Activated CD4-positive, alpha-beta memory T cell treated with anti-CD3 and anti-CD28 coated beads, Interleukin-2, amount 10 ng/mL, durations not matched to agents 7 days and 5 days (primary cell): ENCODE results near the gene ZBTB32. TPM values are rescaled to one million over a fixed set of nuclear protein-coding genes. Genes with fewer than 3 reads are reported as not detected.
A peak's percentile ranks its signal among the peaks of the same experiment; 100 is the strongest.
"Not testable (repeated sequence)": the region's sequence is repeated elsewhere in the genome, so short reads cannot be mapped to it uniquely, and the experiment has no call there.

Experiments used
- CTCF ChIA-PET: fragments of 350-600 bp; sonication (Branson Sonifier 250); formaldehyde crosslinking; loops from one replicate; lab custom pipeline; 2021; ENCODE audit warnings: antibody characterized with exemption, inconsistent platforms; lab: Charles Lee
- POLR2A ChIA-PET: fragments of 350-600 bp; sonication (Branson Sonifier 250); formaldehyde crosslinking; loops from one replicate; lab custom pipeline; 2021; ENCODE audit warnings: antibody characterized with exemption; lab: Charles Lee
- DNase-seq: peaks from one replicate; pipeline ENCODE4 v3.0.0-alpha.2; 2020
- H3K27ac Mint-ChIP-seq: one replicate; pipeline ENCODE4 v1.8.0; 2021; ENCODE audit warnings: mild to moderate bottlenecking, mixed read lengths
- H3K27me3 Mint-ChIP-seq: one replicate; pipeline ENCODE4 v1.8.0; 2021; ENCODE audit warnings: mixed read lengths
- H3K36me3 Mint-ChIP-seq: one replicate; pipeline ENCODE4 v1.8.0; 2021; ENCODE audit warnings: low read depth, mixed read lengths
- H3K4me1 Mint-ChIP-seq: one replicate; pipeline ENCODE4 v1.8.0; 2021; ENCODE audit warnings: mixed read lengths
- H3K4me3 Mint-ChIP-seq: one replicate; pipeline ENCODE4 v1.8.0; 2021; ENCODE audit warnings: mild to moderate bottlenecking, mixed read lengths
- H3K9me3 Mint-ChIP-seq: one replicate; pipeline ENCODE4 v1.8.0; 2021; ENCODE audit warnings: mixed read lengths
- total RNA-seq, 2 experiments: library from RNA; stranded (reverse); gene quantifications; one replicate each; pipeline ENCODE4 v1.2.3, GENCODE V29; 2021

The ZBTB32 gene
- total RNA-seq, 2 experiments from 2014 or later: 94.8 to 96.2 TPM

- POLR2A ChIA-PET: interaction anchor here (1.5 kb wide), 1 partner anchor 42 kb away, joined by 3 read pairs; the partner anchor contains the start of gene RBM42
- DNase-seq: no peak
- no peaks in the 10 kb centered on the region for H3K36me3 Mint-ChIP-seq
- CTCF ChIA-PET: no interaction called here
- no peaks in the 10 kb centered on the region for H3K9me3 Mint-ChIP-seq
- H3K27me3 Mint-ChIP-seq: peaks cover 41% of the 10 kb centered on the region
- H3K27ac Mint-ChIP-seq: no peak overlapping the region
- no peak overlapping the region for H3K4me3 Mint-ChIP-seq
- H3K4me1 Mint-ChIP-seq: peaks cover 7% of the 10 kb centered on the region
Measured at GRCh38 chr19:35670686-35671085, 33.7 kb upstream of the ZBTB32 start.

- H3K27me3 Mint-ChIP-seq: peaks cover 44% of the 10 kb centered on the region
- peaks cover 7% of the 10 kb centered on the region for H3K4me1 Mint-ChIP-seq
- H3K4me3 Mint-ChIP-seq: no peak overlapping the region
- DNase-seq: no peak
- no peak overlapping the region for H3K27ac Mint-ChIP-seq
- POLR2A ChIA-PET: interaction anchor here (1.0 kb wide), 1 partner anchor 9 kb away, joined by 3 read pairs; no protein-coding TSS in a partner anchor
- no peaks in the 10 kb centered on the region for H3K9me3 Mint-ChIP-seq
- H3K36me3 Mint-ChIP-seq: no peaks in the 10 kb centered on the region
- CTCF ChIA-PET: no interaction called here
Measured at GRCh38 chr19:35671818-35672217, 32.5 kb upstream of the ZBTB32 start.

GRCh38 chr19:35673121-35673804 lies 31.1 kb upstream of the ZBTB32 start:
- H3K27me3 Mint-ChIP-seq: peaks cover 48% of the 10 kb centered on the region
- H3K36me3 Mint-ChIP-seq: no peaks in the 10 kb centered on the region
- CTCF ChIA-PET: interaction anchor here (0.8 to 0.9 kb wide), 3 partner anchors 10 to 178 kb away, joined by 3 to 4 read pairs (median 3); no protein-coding TSS in a partner anchor

GRCh38 chr19:35675589-35676140 lies 28.7 kb upstream of the ZBTB32 start:
- H3K27ac Mint-ChIP-seq: no peak overlapping the region
- DNase-seq: no peak
- no peaks in the 10 kb centered on the region for H3K9me3 Mint-ChIP-seq
- CTCF ChIA-PET: interaction anchor here (0.6 to 0.9 kb wide), 2 partner anchors 16 to 21 kb away, joined by 3 read pairs; no protein-coding TSS in a partner anchor
- peaks cover 33% of the 10 kb centered on the region for H3K27me3 Mint-ChIP-seq
- no peak overlapping the region for H3K4me3 Mint-ChIP-seq
- peaks cover 7% of the 10 kb centered on the region for H3K4me1 Mint-ChIP-seq
- H3K36me3 Mint-ChIP-seq: no peaks in the 10 kb centered on the region
- POLR2A ChIA-PET: no interaction called here

More at GRCh38 chr19:35673121-35673804, 31.1 kb upstream of the ZBTB32 start:
- peak; percentile 73 for DNase-seq
- no peaks in the 10 kb centered on the region for H3K9me3 Mint-ChIP-seq
- peaks cover 7% of the 10 kb centered on the region for H3K4me1 Mint-ChIP-seq
- POLR2A ChIA-PET: interaction anchor here (0.5 to 1.4 kb wide), 2 partner anchors 21 to 25 kb away, joined by 3 to 8 read pairs; partner anchors contain the start of gene COX6B1
- peak overlapping the region; percentile 64 for H3K4me3 Mint-ChIP-seq
- H3K27ac Mint-ChIP-seq: no peak overlapping the region

GRCh38 chr19:35689836-35690235 lies 14.5 kb upstream of the ZBTB32 start:
- peaks cover 13% of the 10 kb centered on the region for H3K4me1 Mint-ChIP-seq
- POLR2A ChIA-PET: no interaction called here
- H3K4me3 Mint-ChIP-seq: no peak overlapping the region
- CTCF ChIA-PET: interaction anchor here (0.6 to 1.0 kb wide), 2 partner anchors 193 to 202 kb away, joined by 3 to 4 read pairs; no protein-coding TSS in a partner anchor
- H3K36me3 Mint-ChIP-seq: no peaks in the 10 kb centered on the region
- peaks cover 3% of the 10 kb centered on the region for H3K27me3 Mint-ChIP-seq
- H3K27ac Mint-ChIP-seq: no peak overlapping the region
- H3K9me3 Mint-ChIP-seq: no peaks in the 10 kb centered on the region
- DNase-seq: no peak

GRCh38 chr19:35691106-35691505 lies 13.3 kb upstream of the ZBTB32 start:
- CTCF ChIA-PET: interaction anchor here (0.6 to 1.6 kb wide), 2 partner anchors 101 to 128 kb away, joined by 4 read pairs; no protein-coding TSS in a partner anchor
- H3K27me3 Mint-ChIP-seq, DNase-seq, H3K27ac Mint-ChIP-seq, H3K36me3 Mint-ChIP-seq, H3K9me3 Mint-ChIP-seq, POLR2A ChIA-PET, H3K4me3 Mint-ChIP-seq: not testable (repeated sequence)
- peaks cover 13% of the 10 kb centered on the region for H3K4me1 Mint-ChIP-seq

DNA sequence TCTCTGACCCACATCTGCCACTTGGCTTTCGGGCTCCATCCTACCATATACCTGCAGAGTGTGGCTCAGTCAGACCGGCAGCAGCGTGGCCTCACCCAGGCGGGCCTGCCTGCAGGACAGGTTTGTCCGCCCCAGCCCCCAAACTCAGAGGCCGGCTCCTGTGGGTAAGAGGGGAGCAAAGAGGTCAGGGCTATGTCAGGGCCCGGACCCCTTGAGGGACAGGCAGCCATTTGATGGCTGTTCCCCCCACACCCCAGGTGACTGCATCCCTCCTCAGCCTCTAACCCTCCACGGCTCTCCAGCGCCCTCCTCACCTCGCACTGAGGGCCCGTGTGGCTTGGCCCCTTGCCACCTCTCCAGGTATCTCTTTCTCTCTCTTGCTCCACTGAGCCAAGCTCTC lies 12.3 kb upstream of the ZBTB32 start:
- no peak for DNase-seq

DNA sequence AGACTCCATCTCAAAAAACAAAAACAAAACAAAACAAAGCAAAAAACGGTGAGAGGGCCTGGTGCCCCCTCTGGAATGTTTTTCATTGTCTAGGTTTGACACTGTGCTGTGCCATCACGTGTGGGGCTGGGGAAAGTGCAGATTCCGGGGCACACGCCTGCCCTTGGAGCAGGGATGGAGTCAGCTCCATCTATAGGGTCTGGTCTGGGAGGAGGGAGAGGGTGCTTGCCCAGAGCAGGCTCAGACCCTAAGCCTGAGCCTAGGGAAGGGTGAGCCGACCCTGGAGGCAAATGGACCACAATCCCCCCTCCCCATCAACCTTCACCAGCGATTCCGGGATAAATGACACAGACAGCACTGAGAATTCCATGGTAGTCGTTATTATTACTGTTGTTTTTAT lies 10.9 kb upstream of the ZBTB32 start:
- H3K9me3 Mint-ChIP-seq: no peaks in the 10 kb centered on the region
- no peak for DNase-seq
- ChIA-PET CTCF (interaction anchor here (0.6 to 1.9 kb wide), 19 partner anchors 9 to 356 kb away, joined by 3 to 10 read pairs (median 4); partner anchors contain the start of genes COX6B1, PSENEN and U2AF1L4), POLR2A (interaction anchor here (0.6 to 1.1 kb wide), 3 partner anchors 10 to 34 kb away, joined by 3 read pairs; no protein-coding TSS in a partner anchor)
- no peak overlapping the region for H3K4me3 Mint-ChIP-seq
- no peak overlapping the region for H3K27ac Mint-ChIP-seq
- peaks cover 18% of the 10 kb centered on the region for H3K4me1 Mint-ChIP-seq
- no peaks in the 10 kb centered on the region for H3K36me3 Mint-ChIP-seq
- peaks cover 3% of the 10 kb centered on the region for H3K27me3 Mint-ChIP-seq

More for the DNA sequence above, 12.3 kb upstream of the ZBTB32 start:
- Mint-ChIP-seq H3K9me3 (no peaks in the 10 kb centered on the region), H3K4me1 (peaks cover 16% of the 10 kb centered on the region), H3K36me3 (no peaks in the 10 kb centered on the region), H3K27me3 (peaks cover 3% of the 10 kb centered on the region), H3K27ac (no peak overlapping the region), H3K4me3 (no peak overlapping the region)
- ChIA-PET CTCF (interaction anchor here (0.6 to 1.7 kb wide), 14 partner anchors 11 to 240 kb away, joined by 3 to 9 read pairs (median 4); partner anchors contain the start of genes COX6B1, LIN37, PSENEN and U2AF1L4), POLR2A (no interaction called here)

DNA sequence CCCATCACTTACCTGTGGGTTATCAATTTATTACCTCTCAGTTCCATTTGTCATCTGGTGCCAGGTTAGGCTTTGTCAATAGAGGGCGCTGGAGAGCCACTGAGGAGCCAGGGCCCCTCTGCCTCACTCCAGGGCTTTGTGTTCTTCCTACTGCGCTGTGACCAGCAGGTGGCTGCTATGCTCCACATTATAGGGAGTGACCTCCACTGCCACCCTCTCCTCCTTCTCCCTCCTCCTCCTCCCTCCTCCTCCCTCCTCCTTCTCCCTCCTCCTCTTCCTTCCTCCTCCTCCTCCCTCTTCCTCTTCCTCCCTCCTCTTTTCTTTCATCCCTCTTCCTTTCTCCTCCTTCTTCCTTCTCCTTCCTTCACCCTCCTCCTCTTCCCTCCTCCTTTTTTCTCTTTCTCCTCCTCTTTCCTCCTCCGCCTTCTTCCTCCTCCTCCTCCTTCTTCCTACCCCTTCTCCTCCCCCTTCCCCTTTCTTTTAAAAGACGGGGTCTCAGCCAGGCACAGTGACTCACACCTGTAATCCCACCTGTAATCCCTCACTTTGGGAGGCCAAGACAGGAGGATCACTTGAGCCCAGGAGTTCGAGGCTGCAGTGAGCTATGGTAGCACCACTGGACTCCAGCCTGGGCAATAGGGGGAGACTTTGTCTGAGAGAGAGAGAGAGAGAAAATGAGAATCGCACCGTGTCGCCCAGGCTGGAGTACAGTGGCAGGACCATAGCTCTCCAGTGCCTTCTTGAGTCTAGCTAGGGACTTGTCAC lies 10.3 kb upstream of the ZBTB32 start:
- peaks cover 19% of the 10 kb centered on the region for H3K4me1 Mint-ChIP-seq
- POLR2A ChIA-PET: interaction anchor here (1.1 to 6.9 kb wide), 3 partner anchors 9 to 36 kb away, joined by 3 to 141 read pairs (median 4); no protein-coding TSS in a partner anchor
- no peaks in the 10 kb centered on the region for H3K36me3 Mint-ChIP-seq
- H3K9me3 Mint-ChIP-seq: no peaks in the 10 kb centered on the region
- no peak overlapping the region for H3K4me3 Mint-ChIP-seq
- peak; percentile 93 for DNase-seq
- CTCF ChIA-PET: interaction anchor here (0.7 to 6.9 kb wide), 14 partner anchors 9 to 1060 kb away, joined by 3 to 131 read pairs (median 5); partner anchors contain the start of genes COX6B1, IGFLR1, LIN37 and ZBTB32
- peaks cover 3% of the 10 kb centered on the region for H3K27me3 Mint-ChIP-seq
- peak overlapping the region; percentile 52 for H3K27ac Mint-ChIP-seq

DNA sequence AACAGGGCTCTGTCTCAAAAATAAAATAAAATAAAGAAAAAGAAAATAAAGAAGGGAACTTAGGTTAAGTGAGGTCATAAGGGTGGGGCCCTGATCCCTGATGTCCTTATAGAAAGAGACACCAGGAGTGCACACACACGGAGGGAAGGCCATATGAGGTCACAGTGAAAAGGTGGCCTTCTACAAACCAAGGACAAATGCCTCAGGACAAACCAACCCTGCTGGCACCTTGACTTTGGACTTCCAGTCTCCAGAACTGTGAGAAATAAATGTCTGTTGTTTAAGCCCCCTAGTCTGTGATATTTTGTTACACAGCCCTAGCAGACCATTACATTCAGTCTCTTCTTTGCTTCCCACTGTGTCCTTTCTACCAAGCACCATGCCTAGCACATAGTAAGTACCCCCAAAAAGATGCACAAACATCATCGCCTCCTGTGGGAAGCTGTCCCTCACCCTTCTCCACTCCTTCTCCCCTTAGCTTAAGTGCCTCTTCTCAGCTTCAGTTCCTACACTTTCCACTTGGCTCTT lies 8.4 kb upstream of the ZBTB32 start:
- H3K27ac Mint-ChIP-seq: no peak overlapping the region
- peaks cover 19% of the 10 kb centered on the region for H3K4me1 Mint-ChIP-seq
- no peaks in the 10 kb centered on the region for H3K9me3 Mint-ChIP-seq
- H3K27me3 Mint-ChIP-seq: no peaks in the 10 kb centered on the region
- H3K4me3 Mint-ChIP-seq: no peak overlapping the region
- ChIA-PET CTCF (interaction anchor here (0.6 to 6.9 kb wide), 5 partner anchors 16 to 235 kb away, joined by 4 to 131 read pairs (median 5); partner anchors contain the start of gene LIN37), POLR2A (interaction anchor here (1.1 to 6.9 kb wide), 4 partner anchors 11 to 44 kb away, joined by 3 to 141 read pairs (median 7); no protein-coding TSS in a partner anchor)
- no peak for DNase-seq
- no peaks in the 10 kb centered on the region for H3K36me3 Mint-ChIP-seq

DNA sequence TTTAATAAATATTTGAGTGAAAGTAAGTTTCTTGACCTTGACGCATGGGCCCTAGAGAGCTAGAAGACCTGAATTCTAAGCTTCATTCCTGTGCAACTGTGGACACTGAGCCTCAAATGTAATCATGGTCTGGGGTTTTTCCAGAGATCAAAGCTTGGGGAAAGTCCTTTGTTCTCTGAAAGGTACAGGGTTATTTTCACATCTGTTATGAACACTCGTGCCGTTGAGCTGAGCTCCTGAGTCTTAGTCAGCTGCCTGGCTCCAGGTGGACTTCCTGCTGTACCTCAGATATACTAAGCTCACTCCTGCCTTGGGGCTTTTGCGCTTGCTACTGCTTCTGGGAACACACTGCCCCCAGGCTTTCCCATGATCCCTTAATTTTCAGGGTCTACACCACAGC lies 7.5 kb upstream of the ZBTB32 start:
- Mint-ChIP-seq H3K36me3 (no peaks in the 10 kb centered on the region), H3K4me3 (no peak overlapping the region), H3K9me3 (no peaks in the 10 kb centered on the region), H3K4me1 (peaks cover 19% of the 10 kb centered on the region), H3K27ac (no peak overlapping the region), H3K27me3 (no peaks in the 10 kb centered on the region)
- POLR2A ChIA-PET: interaction anchor here (1.1 to 6.9 kb wide), 4 partner anchors 10 to 43 kb away, joined by 3 to 141 read pairs (median 7); no protein-coding TSS in a partner anchor
- no peak for DNase-seq
- CTCF ChIA-PET: interaction anchor here (0.8 to 6.9 kb wide), 4 partner anchors 15 to 234 kb away, joined by 3 to 131 read pairs (median 4); no protein-coding TSS in a partner anchor
